SK-N-MC (cell line): ENCODE data around the gene RCOR3.
"Not testable (repeated sequence)": the region's sequence is repeated elsewhere in the genome, so short reads cannot be mapped to it uniquely, and the experiment has no call there.

Experiments used
- DNase-seq: peaks from one replicate; pipeline ENCODE4 v3.0.0-alpha.2; 2011; ENCODE audit warnings: low read depth, low spot score
- H3K27ac ChIP-seq: fragments of 200-600 bp; sonication (generic); 2 replicates; pipeline ENCODE4 v1.5.1; 2016; ENCODE audit warnings: mixed run types
- H3K36me3 ChIP-seq: fragments of 200-600 bp; sonication (generic); 2 replicates; pipeline ENCODE4 v1.6.1; 2017; ENCODE audit warnings: antibody characterized with exemption, low read length, mixed read lengths; ENCODE audit not compliant: insufficient read depth
- H3K4me3 ChIP-seq: fragments of 200-600 bp; sonication (generic); 2 replicates; pipeline ENCODE4 v1.5.1; 2016
- H3K9ac ChIP-seq: fragments of 200-600 bp; sonication (generic); 2 replicates; pipeline ENCODE4 v1.8.0; 2017; ENCODE audit warnings: mixed run types, mixed read lengths; ENCODE audit not compliant: insufficient read length
- H3K9me3 ChIP-seq: fragments of 200-600 bp; sonication (generic); 2 replicates; pipeline ENCODE4 v1.6.1; 2017; ENCODE audit warnings: low read depth, mild to moderate bottlenecking, antibody characterized with exemption, low read length, moderate library complexity, mixed read lengths
- EZH2 ChIP-seq: fragments of 200-600 bp; sonication (generic); IDR thresholded peaks from one replicate; pipeline ENCODE4 v1.6.1; 2017; ENCODE audit warnings: antibody characterized with exemption
- FOXP2 ChIP-seq: optimal IDR thresholded peaks from 2 replicates; pipeline ENCODE3; 2011; ENCODE audit warnings: mild to moderate bottlenecking, moderate library complexity; ENCODE audit not compliant: insufficient read depth; ENCODE audit errors: extremely low read length, control extremely low read depth
- POLR2AphosphoS5 ChIP-seq: IDR thresholded peaks from 2 replicates; pipeline ENCODE4 v1.6.1; 2012; ENCODE audit warnings: mild to moderate bottlenecking, low read depth, low read length, borderline replicate concordance

RCOR3 gene

DNA sequence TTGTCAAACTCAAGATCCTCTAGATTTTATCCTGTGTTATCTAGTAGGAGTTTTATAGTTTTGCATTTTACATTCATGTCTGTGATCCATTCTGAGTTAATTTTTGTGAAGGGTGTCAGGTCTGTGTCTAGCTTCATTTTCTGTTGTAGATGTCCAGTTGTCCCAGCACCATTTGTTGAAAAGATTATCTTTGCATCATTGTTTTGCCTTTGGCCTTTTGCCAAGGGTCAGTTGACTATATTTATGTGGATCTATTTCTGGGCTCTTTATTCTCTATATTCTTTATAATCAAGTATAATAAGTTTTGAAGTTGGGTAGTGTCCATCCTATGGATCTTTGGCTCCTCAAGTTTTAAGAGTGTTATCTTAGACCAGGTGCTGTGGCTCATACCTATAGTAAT lies 89.4 kb downstream of the RCOR3 start:
- no peak for DNase-seq
- H3K27ac ChIP-seq = no peak overlapping the region
- H3K4me3 ChIP-seq = no peak overlapping the region
- TF ChIP-seq EZH2 = no peak
- no peak for TF ChIP-seq POLR2AphosphoS5
- TF ChIP-seq FOXP2 = no peak
- H3K9ac ChIP-seq = no peak overlapping the region
- no peaks in the 10 kb centered on the region for H3K36me3 ChIP-seq
- no peaks in the 10 kb centered on the region; the same call in 1 of the 2 replicates for H3K9me3 ChIP-seq

- no peak for DNase-seq
- Histone ChIP-seq H3K9ac (no peak overlapping the region), H3K9me3 (no peaks in the 10 kb centered on the region; the same call in 1 of the 2 replicates), H3K27ac (no peak overlapping the region), H3K4me3 (no peak overlapping the region), H3K36me3 (no peaks in the 10 kb centered on the region)
- TF ChIP-seq EZH2 (no peak), FOXP2 (no peak), POLR2AphosphoS5 (no peak)
Observed at GRCh38 chr1:211349741-211350140, 90.6 kb downstream of the RCOR3 start.

DNA sequence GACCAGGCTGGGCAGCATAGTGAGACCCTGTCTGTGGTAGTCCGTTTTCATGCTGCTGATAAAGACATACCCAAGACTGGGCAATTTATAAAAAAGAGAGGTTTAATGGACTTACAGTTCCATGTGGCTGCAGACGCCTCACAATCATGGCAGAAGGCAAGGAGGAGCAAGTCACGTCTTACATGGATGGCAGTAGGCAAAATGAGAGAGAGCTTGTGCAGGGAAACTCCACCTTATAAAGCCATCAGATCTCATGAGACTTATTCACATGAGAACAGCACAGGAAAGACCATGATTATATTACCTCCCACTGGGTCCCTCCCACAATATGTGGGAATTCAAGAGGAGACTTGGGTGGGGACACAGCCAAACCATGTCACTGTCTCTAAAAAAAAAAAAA lies 92.9 kb downstream of the RCOR3 start:
- not testable (repeated sequence) for H3K9ac ChIP-seq, H3K36me3 ChIP-seq, DNase-seq, H3K9me3 ChIP-seq, H3K27ac ChIP-seq, H3K4me3 ChIP-seq

GRCh38 chr1:211352465-211352864 lies 93.3 kb downstream of the RCOR3 start:
- Histone ChIP-seq H3K36me3 (no peaks in the 10 kb centered on the region), H3K27ac (no peak overlapping the region), H3K9me3 (no peaks in the 10 kb centered on the region; the same call in 1 of the 2 replicates), H3K9ac (no peak overlapping the region), H3K4me3 (no peak overlapping the region)
- no peak for DNase-seq
- TF ChIP-seq POLR2AphosphoS5 = no peak
- TF ChIP-seq EZH2 = no peak
- no peak for TF ChIP-seq FOXP2

- no peak overlapping the region for H3K27ac ChIP-seq
- H3K9me3 ChIP-seq = no peaks in the 10 kb centered on the region; the same call in 1 of the 2 replicates
- H3K36me3 ChIP-seq = no peaks in the 10 kb centered on the region
- H3K4me3 ChIP-seq = no peak overlapping the region
- H3K9ac ChIP-seq = no peak overlapping the region
- TF ChIP-seq POLR2AphosphoS5 (no peak), FOXP2 (no peak), EZH2 (no peak)
- no peak for DNase-seq
Observed at GRCh38 chr1:211352985-211353515, 93.9 kb downstream of the RCOR3 start.

- DNase-seq = no peak
- Histone ChIP-seq H3K27ac (no peak overlapping the region), H3K4me3 (no peak overlapping the region), H3K9ac (no peak overlapping the region), H3K36me3 (no peaks in the 10 kb centered on the region), H3K9me3 (no peaks in the 10 kb centered on the region; the same call in 1 of the 2 replicates)
- TF ChIP-seq POLR2AphosphoS5 (no peak), EZH2 (no peak), FOXP2 (no peak)
Observed at GRCh38 chr1:211353562-211354212, 94.5 kb downstream of the RCOR3 start.

GRCh38 chr1:211355873-211356272 lies 96.7 kb downstream of the RCOR3 start:
- TF ChIP-seq FOXP2 (no peak), EZH2 (no peak), POLR2AphosphoS5 (no peak)
- Histone ChIP-seq H3K9ac (no peak overlapping the region), H3K36me3 (no peaks in the 10 kb centered on the region)

DNA sequence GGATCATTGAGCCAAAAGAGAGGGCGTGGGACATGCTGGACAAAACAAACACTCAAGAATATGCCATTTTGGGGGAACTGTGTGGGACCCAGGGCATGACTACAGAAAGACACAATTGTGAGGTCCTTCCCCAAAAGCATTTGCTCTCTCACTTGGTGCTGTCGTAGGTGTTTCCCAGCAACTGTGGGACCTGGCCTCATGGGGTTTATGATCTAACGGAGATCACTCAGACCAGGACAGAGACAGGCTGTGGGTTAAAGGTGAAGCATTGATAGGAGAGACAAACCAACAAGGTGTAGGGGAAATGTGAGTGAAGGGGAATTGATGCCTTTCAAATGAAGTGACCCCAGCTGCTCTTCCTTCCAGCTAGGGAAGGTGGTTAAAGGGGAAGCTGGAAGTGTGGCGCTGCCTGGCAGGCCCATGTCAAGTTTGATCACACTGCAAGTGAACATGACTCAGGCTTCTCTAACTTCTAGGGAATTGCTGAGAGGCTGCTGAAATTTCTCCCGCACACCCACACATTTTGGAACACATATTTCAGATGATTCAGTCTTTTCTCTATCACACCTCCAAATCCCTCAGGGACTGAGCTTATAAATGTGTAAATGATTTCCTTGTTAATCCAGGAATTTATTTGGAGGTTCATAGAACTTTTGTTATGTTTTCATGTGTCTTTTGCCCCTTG lies 97.7 kb downstream of the RCOR3 start:
- H3K9me3 ChIP-seq = no peaks in the 10 kb centered on the region; the same call in 1 of the 2 replicates
- DNase-seq = no peak
- no peak overlapping the region for H3K9ac ChIP-seq
- H3K36me3 ChIP-seq = no peaks in the 10 kb centered on the region
- no peak overlapping the region for H3K27ac ChIP-seq
- TF ChIP-seq POLR2AphosphoS5 = no peak
- TF ChIP-seq EZH2 = no peak
- no peak for TF ChIP-seq FOXP2
- H3K4me3 ChIP-seq = no peak overlapping the region

More at GRCh38 chr1:211355873-211356272, 96.7 kb downstream of the RCOR3 start:
- no peak overlapping the region for H3K27ac ChIP-seq
- no peaks in the 10 kb centered on the region; the same call in 1 of the 2 replicates for H3K9me3 ChIP-seq
- DNase-seq = no peak
- H3K4me3 ChIP-seq = no peak overlapping the region
